Measurements from ENCODE around the gene BICDL1.

BICDL1 gene

GRCh38 chr12:120060196-120060595 lies 71.2 kb downstream of the BICDL1 start:
- DNase-seq, result no peak

- DNase-seq, result no peak
These were observed 71.7 kb downstream of the BICDL1 start for GRCh38 chr12:120060717-120061116.

- DNase-seq, result no peak
These were observed 72.7 kb downstream of the BICDL1 start for GRCh38 chr12:120061575-120062214.

GRCh38 chr12:120062976-120063579 lies 74.0 kb downstream of the BICDL1 start:
- DNase-seq, result no peak

GRCh38 chr12:120064054-120064940 lies 75.3 kb downstream of the BICDL1 start:
- DNase-seq, result no peak

GRCh38 chr12:120065472-120065871 lies 76.4 kb downstream of the BICDL1 start:
- DNase-seq, result no peak

GRCh38 chr12:120066341-120066740 lies 77.3 kb downstream of the BICDL1 start:
- no peak for DNase-seq

GRCh38 chr12:120067084-120067869 lies 78.2 kb downstream of the BICDL1 start:
- no peak for DNase-seq

- DNase-seq, result no peak
These were observed 78.9 kb downstream of the BICDL1 start for GRCh38 chr12:120067901-120068300.

GRCh38 chr12:120069278-120069677 lies 80.2 kb downstream of the BICDL1 start:
- DNase-seq, result no peak

- DNase-seq, result no peak
These were observed 82.5 kb downstream of the BICDL1 start for GRCh38 chr12:120071493-120072020.

- DNase-seq, result no peak
These were observed 83.6 kb downstream of the BICDL1 start for GRCh38 chr12:120072472-120073249.

GRCh38 chr12:120075034-120075616 lies 86.1 kb downstream of the BICDL1 start:
- DNase-seq, result no peak

- DNase-seq, result no peak
These were observed 87.6 kb downstream of the BICDL1 start for GRCh38 chr12:120076651-120077050.

GRCh38 chr12:120077260-120077659 lies 88.2 kb downstream of the BICDL1 start:
- DNase-seq, result no peak

- DNase-seq, result no peak
These were observed 89.8 kb downstream of the BICDL1 start for GRCh38 chr12:120078868-120079267.

GRCh38 chr12:120079411-120080400 lies 90.7 kb downstream of the BICDL1 start:
- no peak for DNase-seq

- DNase-seq, result no peak
These were observed 92.6 kb downstream of the BICDL1 start for GRCh38 chr12:120081641-120082040.

- no peak for DNase-seq
These were observed 97.0 kb downstream of the BICDL1 start for GRCh38 chr12:120085920-120086645.
